T follicular helper cell (primary cell): ENCODE results near the gene CLDND2.

Experiments
- DNase-seq: peaks from one replicate; pipeline ENCODE4 v3.0.0-alpha.2; 2020; ENCODE audit warnings: low read depth

Gene CLDND2

DNA sequence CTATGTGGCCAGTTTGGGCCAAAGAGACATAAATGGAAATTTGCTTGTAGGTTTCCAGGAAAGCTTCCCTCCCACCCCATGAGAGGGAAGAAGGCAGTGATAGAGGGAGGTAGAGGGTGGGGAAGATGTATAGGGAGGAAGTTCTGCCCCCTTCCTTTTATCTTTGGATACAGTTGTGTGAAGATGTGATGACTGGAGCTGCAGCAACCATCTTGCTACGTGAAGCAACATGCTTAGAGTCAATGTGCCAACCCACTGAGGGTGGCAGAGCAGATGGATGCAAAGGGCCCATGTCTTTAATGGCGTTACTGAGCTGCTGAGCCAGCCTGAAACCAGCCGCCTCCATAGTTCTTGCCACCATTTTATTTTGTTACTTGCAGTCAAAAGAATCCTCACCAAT is 37.6 kb downstream of the CLDND2 start:
- no peak for DNase-seq

DNA sequence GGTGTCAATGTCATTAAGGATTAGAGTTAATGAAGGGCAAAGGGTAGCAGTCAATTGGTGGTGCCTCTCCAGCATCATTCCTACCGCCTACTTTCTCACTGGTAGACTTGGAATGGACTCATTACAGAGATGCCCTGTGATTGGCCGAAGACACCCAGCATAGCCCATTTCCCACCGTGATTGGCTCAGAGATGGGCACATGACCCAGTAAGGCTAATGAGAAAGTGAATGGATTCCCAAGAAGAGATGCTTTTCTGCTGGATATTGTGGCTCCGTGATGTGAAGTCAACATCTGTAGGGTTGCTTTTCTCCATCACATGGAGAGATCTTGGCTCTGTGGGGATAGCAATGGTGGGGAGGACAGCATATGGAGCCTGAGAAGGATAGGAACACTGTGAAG is 38.4 kb downstream of the CLDND2 start:
- DNase-seq, result no peak

DNA sequence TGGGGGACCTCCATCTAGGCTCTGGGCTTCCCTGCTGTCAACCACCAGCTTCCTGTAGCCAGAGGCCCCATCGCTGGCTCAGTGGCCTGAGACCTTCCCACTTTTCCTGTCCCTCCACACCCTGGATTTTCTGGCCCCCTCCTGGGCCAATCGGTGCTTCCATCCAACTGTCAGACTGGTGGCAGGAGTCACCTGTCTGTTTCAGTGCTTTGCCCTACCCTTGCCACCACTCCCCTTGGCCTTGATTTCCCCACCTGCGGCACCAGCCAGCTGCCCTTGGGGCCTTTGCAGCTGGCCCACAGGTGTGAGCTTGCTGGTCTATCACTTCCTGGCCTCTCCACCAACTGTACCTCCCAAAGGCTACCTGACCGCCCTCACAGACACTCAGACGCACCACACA is 39.4 kb downstream of the CLDND2 start:
- no peak for DNase-seq

DNA sequence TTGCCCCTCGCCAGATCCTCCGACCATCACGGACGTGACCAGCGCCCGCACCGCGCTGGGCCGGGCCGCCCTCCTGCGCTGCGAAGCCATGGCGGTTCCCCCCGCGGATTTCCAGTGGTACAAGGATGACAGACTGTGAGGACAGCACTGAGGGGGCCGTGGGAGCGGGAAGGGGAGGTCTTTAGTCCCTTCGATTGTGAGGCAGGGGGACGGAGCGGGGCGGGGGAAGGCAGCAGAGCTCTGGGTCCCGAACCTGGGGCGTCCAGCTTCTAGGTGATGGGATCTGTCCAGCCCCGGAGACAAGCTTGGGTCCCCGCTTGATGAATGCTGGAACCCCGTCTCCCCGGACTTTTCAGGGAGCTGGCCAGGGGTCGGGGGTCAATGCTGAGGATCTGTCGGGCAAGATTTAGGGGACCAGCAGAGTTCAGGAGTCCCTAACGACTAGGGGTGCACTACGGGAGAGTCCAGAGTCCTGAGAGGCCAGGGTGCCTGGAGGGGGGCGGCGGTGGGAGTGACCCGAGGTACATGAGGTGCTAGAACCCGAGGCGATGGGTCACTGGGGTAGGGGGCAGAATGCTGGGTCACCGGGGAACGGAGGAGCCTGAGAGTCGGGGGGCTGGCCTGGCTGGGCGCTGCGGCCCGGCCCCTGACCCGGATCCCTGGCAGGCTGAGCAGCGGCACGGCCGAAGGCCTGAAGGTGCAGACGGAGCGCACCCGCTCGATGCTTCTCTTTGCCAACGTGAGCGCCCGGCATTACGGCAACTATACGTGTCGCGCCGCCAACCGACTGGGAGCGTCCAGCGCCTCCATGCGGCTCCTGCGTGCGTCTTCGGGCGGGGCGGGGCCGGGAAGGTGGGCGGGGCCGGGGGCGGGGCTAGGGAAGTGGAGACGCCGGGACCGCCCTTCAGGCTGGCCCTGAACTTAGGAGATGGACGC is 41.5 kb downstream of the CLDND2 start:
- DNase-seq, result peak; percentile 29

- DNase-seq, result no peak
Observed at GRCh38 chr19:51326216-51327065, 42.4 kb downstream of the CLDND2 start.

GRCh38 chr19:51325161-51325976 is 43.4 kb downstream of the CLDND2 start:
- DNase-seq, result no peak

DNA sequence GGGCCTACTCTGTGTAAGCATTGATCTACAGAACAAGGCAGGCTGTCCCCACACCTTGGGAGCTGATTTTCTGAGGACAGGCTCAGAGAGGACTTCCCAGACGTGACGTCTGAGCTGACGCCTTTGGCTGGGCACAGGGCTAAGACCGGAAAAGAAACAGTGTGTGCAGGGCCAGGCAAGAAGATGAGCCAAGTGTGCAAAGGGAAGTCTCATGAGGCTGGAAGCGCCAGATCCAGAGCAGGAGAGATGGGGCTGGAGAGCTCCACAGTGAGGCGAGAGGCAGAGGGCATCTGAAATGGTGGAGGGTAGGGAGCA is 44.7 kb downstream of the CLDND2 start:
- no peak for DNase-seq

DNA sequence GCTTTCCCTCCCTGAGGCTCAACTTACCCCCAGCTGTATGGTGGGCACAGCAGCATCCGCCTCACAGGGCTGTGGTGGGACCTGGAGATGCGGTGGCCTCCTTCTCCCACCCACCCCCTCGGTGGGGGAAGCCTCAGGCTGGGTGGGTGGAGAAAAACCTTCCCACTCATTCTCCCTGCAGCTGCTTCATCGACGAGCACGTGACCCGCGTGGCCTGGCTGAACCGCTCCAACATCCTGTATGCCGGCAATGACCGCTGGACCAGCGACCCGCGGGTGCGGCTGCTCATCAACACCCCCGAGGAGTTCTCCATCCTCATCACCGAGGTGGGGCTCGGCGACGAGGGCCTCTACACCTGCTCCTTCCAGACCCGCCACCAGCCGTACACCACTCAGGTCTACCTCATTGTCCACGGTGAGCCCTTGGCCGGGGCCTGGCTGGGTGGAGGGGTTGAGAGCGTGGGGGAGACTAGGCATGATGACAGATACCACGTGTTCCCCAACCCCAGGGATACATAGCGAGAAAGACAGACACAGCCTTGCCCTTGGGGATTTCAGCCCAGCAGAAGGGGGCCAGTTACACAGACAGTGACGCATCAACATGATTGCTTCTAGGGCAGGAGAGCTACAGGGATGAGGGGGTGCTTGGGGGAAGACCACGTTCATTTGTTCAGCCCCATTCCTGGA is 45.2 kb downstream of the CLDND2 start:
- no peak for DNase-seq

- no peak for DNase-seq
Observed at GRCh38 chr19:51321799-51322198, 47.0 kb downstream of the CLDND2 start.

- no peak for DNase-seq
Observed at GRCh38 chr19:51320280-51320657, 48.5 kb downstream of the CLDND2 start.

- no peak for DNase-seq
Observed at GRCh38 chr19:51319649-51320279, 49.0 kb downstream of the CLDND2 start.

DNA sequence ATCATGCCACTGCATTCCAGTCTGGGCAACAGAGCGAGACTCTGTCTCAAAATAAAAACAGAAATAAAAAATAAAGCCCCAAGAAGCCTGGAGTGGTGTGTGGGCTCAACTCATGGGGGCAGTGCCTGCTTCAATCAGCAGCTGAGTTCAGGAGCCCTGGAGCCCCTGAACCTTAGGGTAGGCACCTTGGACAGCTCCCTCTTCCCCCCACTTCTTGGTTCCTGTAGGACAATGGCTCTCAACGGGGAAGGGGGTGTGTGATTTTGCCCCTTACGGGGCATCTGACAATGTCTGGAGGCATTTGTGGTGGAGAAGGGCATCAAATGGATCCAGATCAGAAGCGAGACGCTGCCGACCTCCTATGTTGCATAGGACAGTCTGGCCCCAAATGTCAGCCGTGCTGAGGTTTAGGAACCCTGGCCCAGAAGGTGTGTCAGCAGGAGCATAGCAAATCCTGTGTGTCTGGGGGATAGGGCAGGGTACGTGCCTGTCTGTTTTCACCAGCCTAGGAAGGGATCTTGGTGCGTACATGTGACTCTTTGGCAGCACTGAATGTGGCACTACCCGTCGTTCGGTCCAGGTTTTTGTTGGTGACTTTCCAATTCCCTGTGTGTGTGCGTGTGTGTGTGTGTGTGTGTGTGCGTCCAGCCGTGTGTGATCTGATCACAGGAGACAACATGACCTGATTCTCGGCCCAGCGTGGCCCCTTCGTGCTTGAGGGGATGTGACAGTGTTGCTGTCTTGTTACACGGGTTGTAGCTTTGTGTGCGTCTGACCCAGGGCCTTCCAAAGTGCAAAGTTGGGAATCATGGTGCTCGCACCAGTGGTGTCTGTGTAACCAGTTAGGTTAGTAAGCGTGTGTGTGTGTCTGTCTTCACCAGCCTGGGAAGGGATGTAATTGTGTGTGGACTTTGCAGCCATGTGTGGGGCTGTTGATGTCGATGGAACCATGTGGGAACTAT is 49.8 kb downstream of the CLDND2 start:
- DNase-seq, result no peak

GRCh38 chr19:51317968-51318367 is 50.8 kb downstream of the CLDND2 start:
- no peak for DNase-seq

DNA sequence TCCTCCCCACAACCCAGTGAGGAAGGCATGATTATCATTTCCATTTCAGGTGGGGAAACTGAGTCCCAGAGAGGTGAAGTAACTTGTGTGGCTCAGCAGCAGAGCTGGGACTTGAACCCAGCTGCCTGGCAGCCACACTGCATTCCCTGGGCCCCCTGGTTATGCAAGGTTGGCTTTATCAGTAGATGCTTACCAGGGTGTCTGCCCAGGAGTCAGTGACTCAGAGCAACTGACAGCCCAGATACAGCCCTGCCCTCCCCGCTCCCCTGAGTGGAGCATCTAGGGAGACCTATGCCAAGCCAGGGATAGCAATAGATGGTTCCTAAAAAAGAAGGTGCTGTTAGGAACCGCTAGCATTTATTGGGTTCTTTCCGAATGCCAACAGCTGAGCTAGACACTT is 51.4 kb downstream of the CLDND2 start:
- DNase-seq, result no peak
